H54 (cell line): Measurements from ENCODE around the gene AACS.
"Not testable (repeated sequence)": the region's sequence is repeated elsewhere in the genome, so short reads cannot be mapped to it uniquely, and the experiment has no call there.

Experiments
- DNase-seq: peaks from one replicate; pipeline ENCODE4 v3.0.0; 2011; ENCODE audit warnings: low spot score, mixed read lengths; ENCODE audit not compliant: insufficient read length
- FAIRE-seq: peaks from 3 replicates; lab custom pipeline; 2011; peaks lifted over from hg19 to GRCh38; lab: Jason Lieb, UNC
- POLR2A ChIP-seq: IDR thresholded peaks from 2 replicates; pipeline ENCODE4 v1.6.1; 2011; ENCODE audit warnings: low read depth, mild to moderate bottlenecking, low read length

The AACS gene

GRCh38 chr12:125092108-125092871, 27.1 kb downstream of the AACS start:
- no peak for FAIRE-seq
- DNase-seq, result no peak
- TF ChIP-seq POLR2A, result no peak

GRCh38 chr12:125092872-125093680, 27.8 kb downstream of the AACS start:
- no peak for FAIRE-seq

GRCh38 chr12:125093681-125094330, 28.6 kb downstream of the AACS start:
- no peak for FAIRE-seq
- DNase-seq, result no peak
- no peak for TF ChIP-seq POLR2A

More at GRCh38 chr12:125092872-125093680, 27.8 kb downstream of the AACS start:
- no peak for TF ChIP-seq POLR2A
- DNase-seq, result peak; percentile 73

- no peak for FAIRE-seq
Measured at GRCh38 chr12:125096894-125097293, 31.7 kb downstream of the AACS start.

DNA sequence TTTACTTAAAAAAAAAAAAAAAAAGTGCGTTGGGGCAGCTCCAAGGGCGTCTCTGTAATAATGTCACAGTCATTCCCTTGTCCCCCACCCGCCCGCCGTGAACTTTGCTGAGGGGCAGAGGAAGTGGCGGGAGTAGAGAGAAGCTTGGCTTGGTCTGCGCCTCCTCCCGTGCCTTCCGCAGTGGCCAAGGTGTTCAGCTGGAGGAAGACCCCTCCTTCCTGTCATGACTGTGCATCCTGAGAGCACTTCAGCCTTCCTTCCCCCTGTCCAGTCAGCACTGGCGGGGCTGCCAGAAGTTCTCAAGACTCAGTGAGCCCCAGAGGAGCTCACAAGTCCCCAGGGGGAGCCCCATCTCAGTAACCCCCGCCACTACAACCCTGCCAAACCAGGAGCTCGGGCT, 32.2 kb downstream of the AACS start:
- FAIRE-seq, result no peak
- TF ChIP-seq POLR2A, result no peak
- no peak for DNase-seq

More at GRCh38 chr12:125096894-125097293, 31.7 kb downstream of the AACS start:
- no peak for TF ChIP-seq POLR2A
- no peak for DNase-seq

DNA sequence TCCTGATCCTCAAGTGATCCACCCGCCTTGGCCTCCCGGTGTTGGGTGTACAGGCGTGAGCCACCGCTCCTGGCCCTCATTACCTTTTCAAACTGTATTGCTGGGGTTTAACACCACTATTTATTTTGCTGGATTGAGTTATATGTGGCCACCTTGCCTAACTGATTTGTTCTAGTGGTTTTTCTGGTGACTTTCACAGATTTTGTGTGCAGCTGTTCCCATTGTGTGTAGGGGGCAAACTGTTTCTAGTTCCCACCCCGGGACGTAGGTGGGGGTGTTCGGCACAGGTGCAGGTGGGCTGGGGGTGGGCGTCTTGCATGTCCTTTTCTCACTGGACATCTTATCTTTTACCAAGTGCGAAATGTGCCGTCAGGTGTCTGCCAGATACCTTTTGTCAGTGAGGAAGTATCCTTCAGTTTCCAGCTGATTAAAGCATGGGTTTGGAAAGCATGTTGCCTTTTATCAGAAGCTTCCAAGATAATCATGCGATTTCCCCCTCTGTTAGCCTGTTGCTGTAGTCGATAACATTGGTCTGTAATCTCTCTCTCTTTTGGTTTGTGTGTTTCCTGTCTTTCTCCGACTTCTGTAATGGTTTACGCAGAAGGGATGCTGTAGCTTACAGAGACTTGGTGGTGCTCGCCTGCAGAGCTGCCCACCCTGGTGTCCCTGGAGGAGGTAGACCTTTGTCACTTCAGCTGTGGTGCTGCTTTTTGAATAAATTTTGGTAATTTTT, 33.6 kb downstream of the AACS start:
- DNase-seq (no peak), FAIRE-seq (no peak)
- TF ChIP-seq POLR2A, result no peak

DNA sequence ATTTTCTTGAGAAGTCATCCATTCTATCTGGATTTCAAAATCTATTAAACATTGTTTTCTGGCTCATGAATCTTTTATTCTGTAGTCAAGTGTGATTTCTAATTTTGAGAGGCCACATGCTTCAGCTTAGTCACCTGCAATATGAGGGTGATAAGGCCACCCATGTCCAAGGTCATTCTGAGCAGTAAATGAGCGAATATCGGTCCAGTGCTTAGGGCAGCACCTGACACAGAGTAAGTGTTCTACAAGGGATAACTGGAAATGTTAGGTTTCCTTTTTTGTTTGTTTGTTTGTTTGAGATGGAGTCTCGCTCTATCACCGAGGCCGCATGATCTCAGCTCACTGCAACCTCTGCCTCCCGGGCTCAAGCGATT, 34.2 kb downstream of the AACS start:
- DNase-seq, result no peak
- FAIRE-seq, result no peak
- TF ChIP-seq POLR2A, result no peak

- DNase-seq (no peak), FAIRE-seq (no peak)
Measured at GRCh38 chr12:125100551-125101434, 35.6 kb downstream of the AACS start.

DNA sequence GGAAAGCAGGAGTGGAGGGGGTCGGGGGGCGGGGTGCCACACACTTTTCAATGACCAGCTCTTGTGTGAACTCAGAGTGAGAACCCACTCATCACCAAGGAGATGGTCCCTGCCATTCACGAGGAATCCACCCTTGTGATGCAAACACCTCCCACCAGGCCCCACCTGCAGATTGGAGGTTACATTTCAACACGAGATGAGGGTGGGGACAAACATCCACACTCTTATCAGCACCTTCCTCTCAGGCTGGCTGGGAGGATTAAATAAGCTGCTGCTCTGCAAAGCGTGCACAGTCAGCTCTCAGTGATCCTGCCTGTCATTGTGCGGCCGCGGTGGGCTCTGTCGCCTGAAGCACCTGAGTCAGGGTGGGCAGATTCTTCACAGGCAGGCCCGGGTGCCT, 39.7 kb downstream of the AACS start:
- TF ChIP-seq POLR2A, result no peak
- DNase-seq (no peak), FAIRE-seq (no peak)

More at GRCh38 chr12:125100551-125101434, 35.6 kb downstream of the AACS start:
- TF ChIP-seq POLR2A, result no peak

- no peak for FAIRE-seq
- no peak for TF ChIP-seq POLR2A
- DNase-seq, result no peak
Measured at GRCh38 chr12:125105600-125105999, 40.4 kb downstream of the AACS start.

DNA sequence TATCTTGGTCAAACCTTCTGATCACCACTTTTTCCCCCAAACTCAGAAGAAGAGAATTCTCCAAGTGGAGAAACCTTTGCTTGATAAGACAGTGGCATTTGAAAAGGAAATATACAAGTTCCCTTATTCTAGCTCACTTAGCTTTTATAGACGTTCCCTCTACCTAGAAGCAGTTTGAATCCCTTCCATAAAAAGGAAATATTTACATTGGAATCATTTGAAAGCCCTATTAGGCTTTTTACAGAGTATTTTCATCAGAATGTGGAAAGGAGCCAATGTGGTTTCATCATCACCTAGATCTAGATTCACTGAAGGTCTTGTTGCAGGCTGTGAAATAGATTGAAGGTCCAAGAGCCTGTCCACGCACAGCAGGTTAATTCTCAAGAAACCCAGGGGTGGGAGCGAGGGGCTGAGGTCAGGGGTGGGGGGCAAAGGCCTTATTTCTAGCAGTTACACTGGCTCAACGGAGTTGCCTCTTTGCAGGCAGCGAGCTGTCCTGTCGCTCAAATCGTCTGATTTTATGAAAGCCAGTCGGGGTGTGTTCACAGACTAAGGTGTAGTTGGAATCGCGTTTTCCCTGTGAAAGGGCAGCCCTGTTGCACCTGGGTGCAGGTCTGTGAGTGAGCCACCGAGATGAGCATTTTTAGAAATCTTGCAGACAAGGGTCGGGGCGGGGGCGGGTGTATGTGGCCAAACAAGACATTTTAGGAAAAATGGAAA, 45.6 kb downstream of the AACS start:
- TF ChIP-seq POLR2A, result no peak
- FAIRE-seq (no peak), DNase-seq (no peak)

DNA sequence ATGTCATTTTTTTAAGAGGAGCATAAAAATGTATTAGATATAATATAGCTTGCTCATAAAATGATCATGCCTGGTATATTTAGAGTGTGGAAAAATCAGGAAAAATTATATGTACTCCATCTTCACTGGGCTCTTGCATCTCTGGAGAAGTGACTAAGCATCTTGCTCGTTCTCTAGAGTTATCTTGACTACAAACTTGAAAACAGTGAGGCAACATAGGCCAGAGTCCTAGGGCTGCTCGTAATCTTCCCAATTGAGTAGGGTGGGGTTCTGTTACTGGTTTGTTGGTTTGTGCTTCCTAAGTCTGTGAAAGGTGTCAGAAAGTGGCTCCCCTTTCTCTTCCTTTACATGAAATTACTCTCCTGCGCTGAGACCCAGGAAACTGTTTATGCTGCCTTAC, 46.2 kb downstream of the AACS start:
- DNase-seq (no peak), FAIRE-seq (no peak)
- no peak for TF ChIP-seq POLR2A

DNA sequence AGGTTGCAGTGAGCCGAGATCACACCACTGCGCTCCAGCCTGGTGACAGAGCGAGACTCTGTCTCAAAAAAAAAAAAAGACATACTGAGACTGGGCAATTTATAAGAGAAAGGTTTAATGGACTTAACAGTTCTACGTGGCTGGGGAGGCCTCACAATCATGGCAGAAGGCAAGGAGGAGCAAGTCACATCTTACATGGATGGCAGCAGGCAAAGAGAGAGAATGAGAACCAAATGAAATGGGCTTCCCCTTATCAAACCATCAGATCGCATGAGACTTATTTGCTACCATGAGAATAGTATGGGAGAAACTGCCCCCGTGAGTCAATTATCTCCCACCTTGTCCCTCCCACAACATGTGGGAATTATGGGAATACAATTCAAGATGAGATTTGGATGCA, 47.4 kb downstream of the AACS start:
- not testable (repeated sequence) for DNase-seq, FAIRE-seq
